Measurements from ENCODE around the gene MCUR1.
"Not testable (repeated sequence)": the region's sequence is repeated elsewhere in the genome, so short reads cannot be mapped to it uniquely, and the experiment has no call there.

MCUR1 gene

DNA sequence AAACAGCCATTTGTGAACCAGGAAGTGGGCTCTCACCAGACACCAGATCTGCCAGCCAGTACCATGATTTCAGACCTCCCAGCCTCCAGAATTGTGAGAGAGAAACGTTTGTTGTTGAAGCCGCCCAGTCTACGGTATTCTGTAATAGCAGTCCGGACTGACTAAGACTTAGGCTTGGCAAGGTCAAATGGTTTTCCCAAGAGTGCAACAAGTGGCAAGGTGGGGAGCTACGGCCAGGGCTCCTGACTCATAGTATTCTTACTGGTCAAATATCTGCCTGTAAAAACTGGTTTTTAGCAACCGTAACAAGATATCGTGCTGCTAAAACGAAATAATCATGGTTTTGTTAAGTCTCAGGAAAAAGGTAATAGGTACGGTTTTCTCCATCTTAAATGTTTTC, 37.8 kb downstream of the MCUR1 start:
- DNase-seq (ENCODE audit: low spot score): no peak

DNA sequence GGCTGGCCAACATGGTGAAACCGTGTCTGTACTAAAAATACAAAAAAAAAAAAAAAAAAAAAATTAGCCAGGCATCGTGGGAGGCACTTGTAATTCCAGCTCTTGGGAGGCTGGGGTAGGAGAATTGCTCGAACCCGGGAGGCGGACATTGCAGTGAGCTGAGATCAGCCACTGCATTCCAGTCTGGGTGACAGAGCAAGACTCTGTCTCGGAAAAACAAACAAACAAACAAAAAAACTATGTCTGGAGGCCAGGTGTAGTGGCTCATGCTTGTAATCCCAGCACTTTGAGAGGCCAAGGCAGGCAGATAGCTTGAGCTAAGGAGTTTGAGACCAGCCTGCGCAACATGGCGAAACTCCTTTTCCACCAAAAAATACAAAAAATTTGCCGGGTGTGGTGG, 38.9 kb downstream of the MCUR1 start:
- DNase-seq (ENCODE audit: low spot score): not testable (repeated sequence)

DNA sequence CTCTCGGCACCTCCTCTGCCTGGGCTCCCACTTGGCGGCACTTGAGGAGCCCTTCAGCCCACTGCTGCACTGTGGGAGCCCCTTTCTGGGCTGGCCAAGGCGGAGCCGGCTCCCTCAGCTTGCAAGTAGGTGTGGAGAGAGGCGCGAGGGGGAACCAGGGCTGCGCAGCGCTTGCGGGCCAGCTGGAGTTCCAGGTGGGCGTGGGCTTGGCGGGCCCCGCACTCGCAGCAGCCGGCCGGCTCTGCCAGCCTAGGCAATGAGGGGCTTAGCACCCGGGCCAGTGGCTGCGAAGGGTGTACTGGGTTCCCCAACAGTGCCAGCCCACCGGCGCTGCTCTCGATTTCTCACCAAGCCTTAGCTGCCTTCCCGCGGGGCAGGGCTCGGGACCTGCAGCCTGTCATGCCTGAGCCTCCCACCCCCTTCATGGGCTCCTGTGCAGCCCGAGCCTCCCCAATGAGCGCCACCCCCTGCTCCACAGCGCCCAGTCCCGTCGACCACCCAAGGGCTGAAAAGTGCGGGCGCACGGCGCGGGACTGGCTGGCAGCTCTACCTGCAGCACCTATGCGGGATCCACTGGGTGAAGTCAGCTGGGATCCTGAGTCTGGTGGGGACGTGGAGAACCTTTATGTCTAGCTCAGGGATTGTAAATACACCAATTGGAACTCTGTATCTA, 41.9 kb downstream of the MCUR1 start:
- DNase-seq (ENCODE audit: low spot score): not testable (repeated sequence)

DNA sequence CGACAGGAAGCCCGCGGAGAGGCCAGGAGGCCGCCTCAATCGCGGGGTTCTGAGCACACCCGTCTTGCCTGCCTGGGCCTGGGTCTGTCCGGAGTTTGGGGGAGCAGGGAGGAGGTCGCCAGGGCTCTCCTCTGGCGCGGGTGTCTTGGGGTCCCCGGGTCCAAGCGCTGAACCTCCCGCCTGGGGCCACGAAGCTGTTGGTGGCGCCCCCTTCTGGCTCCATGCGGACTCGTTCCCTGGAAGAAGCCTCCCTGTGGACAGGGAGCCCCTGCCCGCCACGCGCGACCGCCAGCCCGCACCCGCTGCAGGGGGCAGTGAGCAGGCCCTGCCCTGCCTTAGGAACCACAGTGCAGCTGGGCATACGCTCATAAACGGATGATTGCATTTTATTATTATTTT, 44.7 kb downstream of the MCUR1 start:
- DNase-seq (ENCODE audit: low spot score): no peak

DNA sequence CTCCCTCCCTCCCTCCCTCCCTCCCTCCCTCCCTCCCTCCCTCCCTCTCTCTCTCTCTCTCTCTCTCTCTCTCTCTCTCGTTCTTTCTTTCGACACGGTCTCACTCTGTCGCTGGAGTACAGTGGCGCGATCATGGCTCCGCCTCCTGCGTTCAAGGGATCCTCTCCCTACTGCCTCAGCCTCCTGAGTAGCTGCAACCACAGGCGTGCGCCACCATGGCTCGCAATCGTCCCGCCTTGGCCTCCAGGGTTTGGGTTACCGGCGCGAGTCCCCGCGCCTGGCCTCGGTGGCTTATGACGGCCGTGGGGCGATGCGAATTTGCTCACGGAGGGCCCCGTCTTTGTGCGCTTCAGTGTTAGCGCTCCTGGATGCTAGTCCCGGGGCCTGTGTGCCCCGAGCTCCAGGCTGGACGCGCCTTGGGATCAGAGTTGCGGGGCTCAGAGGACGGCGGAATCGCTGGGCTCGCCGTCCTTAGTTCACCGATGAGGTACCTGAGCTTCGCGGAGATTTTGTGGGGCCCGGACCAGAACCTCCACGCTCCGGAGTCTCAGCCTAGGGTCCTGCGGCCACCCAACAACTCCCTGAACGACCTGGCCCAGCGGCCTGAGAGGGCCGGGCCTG, 45.2 kb downstream of the MCUR1 start:
- no peak for DNase-seq (ENCODE audit: low spot score)

DNA sequence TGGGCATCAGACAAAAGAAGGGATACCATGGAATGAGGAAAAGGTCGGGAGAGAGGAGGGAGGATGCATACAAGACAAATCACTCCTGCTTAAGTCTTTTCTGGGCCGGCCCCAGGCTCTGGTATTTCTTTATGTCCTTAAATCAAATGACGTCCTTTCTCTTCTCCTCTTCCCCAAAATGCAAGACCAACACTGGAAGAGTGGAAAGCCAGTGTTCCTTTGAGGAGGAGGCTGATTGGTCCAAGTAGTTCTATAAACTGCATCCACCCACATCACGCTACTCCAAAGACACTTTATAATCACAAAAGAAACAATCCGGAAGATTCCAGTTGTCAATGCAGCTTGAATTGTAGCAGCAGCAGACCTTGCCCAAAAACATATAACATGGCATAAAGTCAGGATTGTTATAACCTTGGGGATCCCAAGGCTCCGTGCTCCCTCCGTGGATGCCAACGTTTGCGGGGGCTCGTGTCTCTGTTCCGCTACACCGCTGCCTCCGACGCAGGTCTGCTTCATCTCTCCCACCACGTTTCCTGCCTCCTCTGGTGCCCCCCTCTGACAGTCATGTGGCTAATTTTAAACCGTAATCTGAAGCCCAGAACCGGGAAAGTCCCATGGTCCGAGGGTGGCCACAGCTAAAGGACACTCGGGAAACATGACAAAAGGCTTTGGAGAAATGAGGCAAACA, 47.1 kb downstream of the MCUR1 start:
- no peak for DNase-seq (ENCODE audit: low spot score)

DNA sequence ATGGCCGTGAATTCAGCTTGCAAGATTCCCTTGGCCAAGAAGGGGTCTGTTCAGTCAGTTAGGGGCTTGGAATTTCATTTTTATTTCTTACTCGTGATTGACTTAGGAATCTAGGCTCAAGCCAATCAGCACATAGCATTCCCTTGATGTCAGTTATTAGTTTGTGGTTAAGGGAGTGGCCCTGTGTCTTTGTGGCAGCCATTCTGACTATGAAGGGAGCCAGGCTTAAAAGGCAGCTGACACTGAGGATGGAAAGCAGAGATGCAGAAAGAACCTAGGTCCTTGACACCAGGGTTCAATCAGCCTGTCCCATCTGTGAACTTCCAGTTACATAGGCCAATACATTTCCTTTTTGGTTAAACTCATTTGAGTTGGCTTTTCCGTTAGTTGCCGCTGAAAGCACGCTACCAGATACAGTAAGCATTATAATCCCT, 48.1 kb downstream of the MCUR1 start:
- no peak for DNase-seq (ENCODE audit: low spot score)

DNA sequence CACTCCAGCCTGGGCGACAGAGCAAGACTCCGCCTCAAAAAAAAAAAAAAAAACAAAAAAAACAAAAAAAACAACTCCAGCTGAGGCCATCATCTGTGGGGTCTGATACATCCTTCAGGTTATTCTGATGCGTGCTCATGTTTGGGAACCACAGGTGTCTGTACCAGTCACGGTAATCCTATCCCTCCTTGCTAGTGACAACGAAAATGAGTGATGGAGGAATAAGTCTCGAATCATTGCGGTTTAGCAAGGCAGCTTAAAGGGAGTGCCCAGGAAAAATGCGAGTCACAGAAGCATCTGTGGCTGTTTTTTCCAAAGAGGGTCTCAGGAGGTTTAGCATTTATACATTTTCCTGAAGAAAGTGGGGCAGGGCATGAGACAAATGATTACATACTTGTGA, 48.8 kb downstream of the MCUR1 start:
- DNase-seq (ENCODE audit: low spot score): no peak

DNA sequence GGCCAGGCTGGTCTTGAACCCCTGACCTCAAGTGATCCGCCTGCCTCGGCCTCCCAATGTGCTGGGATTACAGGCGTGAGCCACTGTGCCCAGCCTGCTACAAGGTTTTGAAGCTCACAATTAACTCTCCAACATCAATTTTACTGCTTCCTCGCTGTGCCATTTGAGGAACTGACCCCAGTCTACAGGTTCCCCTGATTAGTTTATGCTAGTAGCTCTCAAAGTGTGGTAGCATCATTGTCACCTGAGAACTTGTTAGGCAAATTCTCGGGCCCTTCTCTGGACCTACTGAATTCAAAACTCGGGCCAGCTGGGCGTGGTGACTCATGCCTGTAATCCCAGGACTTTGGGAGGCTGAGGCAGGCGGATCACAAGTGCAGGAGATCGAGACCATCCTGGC, 49.4 kb downstream of the MCUR1 start:
- DNase-seq (ENCODE audit: low spot score): peak; percentile 30

DNA sequence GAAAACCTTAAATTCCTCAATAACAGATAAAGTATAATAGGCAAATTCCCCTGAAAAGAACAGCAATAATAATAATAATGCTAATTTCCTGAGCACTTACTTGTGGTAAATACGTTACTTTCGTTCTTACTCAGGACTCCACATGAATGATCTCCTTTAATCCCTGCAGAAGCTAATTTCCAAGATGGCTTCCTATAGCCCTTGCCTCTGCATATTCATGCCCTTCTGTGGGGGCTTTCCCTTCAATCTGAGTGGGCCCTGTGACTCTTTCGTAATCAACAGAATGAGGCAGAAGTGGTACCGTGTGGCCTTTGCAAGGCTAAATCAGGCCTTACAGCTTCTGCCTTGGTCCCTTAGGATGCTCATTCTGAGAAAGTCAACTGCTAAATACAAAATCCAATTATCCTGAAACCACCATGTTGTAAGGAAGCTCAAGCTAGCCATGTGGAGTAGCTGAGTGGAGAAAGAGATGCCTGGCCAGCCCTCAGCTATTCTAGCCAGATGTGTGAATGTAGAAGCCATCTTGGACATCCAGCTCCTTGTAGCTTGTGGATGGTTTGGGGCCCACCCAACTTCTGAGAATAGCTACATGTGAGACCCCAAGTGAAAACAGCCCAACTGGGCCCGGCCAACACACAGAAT, 50.5 kb downstream of the MCUR1 start:
- DNase-seq (ENCODE audit: low spot score): peak; percentile 25

DNA sequence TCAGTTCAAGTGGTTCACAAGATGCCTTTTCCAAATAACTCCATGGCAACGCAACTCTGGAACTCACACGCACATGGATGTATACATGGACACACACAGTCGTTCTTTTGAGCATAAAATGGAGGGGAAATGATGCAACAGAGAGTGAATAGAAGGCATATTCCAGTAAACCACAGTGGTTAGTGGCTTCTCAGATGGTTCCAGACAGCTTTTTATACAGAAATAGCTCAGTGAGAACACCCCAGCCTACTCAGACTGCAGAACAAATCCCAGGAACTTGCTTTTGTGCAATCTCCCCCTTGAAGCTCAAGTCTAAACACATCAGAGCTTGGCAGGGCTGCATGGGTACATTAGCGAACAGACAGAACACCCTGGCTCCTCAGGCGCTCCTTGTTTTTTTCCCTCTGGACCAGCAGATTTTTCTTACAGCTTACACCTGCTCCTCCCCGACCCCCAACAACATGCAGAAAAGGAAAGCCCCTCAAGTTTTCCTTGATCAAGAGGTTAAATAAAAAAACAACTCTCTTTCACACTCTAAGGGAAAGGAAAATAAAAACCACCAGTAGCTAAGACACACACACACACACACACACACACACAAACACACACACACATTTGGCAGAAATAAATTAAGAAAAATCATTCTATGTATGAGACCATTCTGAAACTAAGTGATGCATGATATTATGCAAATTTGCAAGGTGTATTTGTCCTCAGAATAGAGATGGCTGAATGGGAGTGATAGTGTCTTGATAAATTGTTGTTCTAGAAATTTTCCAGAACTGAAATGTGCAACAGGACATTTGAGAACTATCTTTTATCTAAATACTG, 51.5 kb downstream of the MCUR1 start:
- peak; percentile 41 for DNase-seq (ENCODE audit: low spot score)

DNA sequence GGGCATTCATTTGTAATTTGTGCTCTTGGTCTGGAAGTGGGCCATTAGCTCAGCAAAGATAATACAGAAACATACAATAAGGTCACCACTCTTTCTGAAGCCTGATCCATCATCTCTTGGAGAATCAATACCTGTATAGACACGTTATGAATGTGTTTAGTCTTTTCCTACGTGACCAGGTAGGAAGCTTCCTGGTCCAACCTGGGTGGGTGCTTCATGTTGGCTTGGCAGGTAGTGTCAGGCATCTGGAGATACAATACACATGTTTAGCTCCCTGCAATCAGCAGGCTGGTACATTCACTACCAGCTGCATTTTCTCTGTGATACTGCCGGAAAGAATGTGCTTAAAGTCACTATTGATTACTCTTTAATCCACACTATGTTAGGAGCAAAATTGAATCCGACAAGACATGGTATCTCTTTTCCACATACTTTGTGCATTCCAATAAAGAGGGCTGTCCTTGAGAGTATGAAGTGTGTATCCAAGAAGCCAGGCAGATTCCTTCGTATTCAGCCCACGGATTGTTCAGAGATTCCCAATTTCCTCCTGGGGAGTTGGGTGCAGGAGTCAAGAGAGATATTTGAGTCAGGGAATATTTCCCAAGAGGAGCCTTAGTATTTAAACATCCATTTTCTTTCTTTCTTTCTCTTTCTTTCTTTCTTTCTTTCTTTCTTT, 52.9 kb downstream of the MCUR1 start:
- DNase-seq (ENCODE audit: low spot score): no peak

DNA sequence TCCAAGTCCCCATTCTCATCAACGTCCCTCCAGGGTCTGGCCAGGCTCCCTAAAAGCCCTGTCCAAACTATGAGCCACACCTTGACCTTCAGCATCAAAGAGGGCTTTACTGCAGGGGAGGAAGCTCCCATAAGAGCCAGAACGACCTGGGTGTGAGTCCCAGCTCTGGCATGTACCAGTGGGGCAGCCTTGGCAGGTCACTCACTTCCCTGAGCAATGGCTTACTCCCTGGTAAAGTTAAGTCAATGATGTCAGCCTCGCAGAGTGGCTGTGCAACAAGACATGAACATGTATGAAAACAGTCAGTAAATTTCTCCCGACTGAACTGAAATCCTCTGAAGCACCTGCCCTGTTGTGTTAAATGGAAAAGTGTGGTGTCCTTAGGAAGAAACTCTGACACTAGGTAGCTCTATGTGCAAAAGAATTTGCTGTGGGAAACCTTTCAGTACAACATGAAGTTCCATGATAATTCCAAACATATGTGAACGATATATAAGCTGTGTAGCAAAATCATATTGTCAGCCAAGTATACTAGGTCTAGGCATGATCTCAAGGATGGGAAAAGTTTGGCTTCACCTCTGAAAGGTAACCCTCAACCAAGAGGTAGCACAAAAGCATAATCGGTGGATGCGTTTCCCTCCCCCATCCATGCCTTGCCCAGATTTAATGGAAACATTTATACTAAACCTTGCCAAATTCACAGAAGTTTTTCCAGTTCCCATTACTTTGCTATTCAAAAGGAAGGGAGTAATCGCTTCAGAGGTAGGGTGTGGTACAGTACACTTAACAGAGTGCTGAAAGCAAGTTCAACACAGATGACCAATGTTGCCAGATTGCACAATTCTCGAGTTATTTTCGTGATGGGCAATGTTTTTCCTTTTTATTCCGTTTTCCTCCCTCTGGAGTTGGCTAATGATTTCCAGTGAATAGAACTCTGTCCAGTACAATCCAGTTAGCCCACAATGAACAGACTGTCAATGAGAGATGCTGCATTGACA, 53.8 kb downstream of the MCUR1 start:
- DNase-seq (ENCODE audit: low spot score): no peak

DNA sequence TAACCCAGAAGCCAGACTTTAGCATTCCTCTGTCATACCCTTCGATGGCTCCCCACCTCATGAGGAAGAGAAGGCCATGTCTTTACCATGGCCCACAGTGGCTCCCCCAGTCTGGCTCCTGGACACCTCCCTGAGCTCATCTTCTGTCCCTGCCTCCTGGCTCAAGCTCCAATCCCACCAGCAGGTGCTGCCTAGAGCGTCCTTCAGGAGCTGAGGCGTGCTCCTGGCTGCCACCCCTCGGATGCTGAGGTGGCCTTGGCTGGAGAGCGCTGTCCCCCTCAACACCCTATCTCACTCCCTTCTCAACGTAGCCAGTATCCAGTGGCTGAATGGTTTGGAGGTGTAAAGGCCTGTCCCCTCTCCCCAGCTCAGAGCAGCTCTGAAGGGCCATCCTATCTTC, 55.3 kb downstream of the MCUR1 start:
- DNase-seq (ENCODE audit: low spot score): no peak

DNA sequence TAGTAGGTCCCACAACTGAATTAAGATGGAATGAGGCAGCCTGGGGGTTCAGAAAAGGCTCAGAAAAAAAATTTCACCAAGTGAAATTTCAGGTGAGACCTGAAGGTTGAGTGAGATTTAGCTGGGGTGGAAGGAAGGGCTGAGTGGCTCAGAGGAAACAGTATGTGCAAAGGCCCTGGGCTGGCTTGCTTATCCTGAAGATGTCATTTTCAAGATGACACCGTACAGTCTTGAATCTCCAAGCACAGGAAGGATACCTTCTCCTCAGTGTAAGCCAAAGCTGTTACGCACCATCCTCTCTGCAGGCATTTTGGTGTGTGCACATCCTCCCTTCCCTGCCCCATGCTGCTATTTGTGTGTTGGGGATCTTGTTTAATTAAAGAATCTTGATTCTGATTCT, 59.7 kb downstream of the MCUR1 start:
- no peak for DNase-seq (ENCODE audit: low spot score)

DNA sequence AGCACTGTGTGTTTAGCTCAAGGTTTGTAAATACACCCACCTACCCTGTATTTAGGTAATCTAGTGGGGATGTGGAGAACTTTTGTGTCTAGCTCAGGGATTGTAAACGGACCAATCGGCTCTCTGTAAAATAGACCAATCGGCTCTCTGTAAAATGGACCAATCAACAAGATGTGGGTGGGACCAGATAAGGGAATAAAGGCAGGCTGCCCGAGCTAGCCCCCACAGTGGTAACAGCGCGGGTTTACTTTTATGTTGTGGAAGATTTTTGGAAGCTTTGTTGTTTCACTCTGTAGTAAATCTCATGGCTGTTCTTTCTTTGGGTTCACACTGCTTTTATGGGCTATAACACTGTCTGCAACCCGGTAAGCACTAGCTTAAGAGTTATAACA, 70.6 kb downstream of the MCUR1 start:
- DNase-seq (ENCODE audit: low spot score): no peak

DNA sequence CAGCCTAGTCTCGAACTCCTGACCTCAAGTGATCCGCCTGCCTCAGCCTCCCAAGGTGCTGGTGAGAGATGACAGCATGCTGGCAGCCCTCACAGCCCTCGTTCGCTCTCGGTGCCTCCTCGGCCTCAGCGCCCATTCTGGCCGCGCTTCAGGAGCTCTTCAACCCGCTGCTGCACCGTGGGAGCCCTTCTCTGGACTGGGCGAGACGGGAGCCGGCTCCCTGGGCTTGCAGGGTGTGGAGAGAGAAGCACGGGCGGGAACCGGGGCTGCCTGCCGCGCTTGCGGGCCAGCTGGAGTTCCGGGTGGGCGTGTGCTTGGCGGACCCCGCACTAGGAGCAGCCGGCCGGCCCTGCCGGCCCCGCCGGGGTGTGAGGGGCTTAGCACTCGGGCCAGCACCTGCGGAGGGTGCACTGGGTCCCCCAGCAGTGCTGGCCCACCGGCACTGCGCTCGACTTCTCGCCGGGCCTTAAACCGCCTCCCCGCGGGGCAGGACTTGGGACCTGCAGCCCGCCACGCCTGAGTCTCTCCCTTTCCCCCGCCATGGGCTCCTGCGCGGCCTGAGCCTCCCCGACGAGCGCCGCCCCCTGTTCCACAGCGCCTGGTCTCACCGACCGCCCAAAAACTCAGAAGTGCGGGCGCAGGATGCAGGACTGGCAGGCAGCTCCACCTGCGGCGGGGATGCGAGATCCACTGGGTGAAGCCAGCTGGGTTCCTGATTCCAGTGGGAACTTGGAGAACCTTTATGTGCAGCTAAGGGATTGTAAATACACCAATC, 71.2 kb downstream of the MCUR1 start:
- DNase-seq (ENCODE audit: low spot score): no peak

DNA sequence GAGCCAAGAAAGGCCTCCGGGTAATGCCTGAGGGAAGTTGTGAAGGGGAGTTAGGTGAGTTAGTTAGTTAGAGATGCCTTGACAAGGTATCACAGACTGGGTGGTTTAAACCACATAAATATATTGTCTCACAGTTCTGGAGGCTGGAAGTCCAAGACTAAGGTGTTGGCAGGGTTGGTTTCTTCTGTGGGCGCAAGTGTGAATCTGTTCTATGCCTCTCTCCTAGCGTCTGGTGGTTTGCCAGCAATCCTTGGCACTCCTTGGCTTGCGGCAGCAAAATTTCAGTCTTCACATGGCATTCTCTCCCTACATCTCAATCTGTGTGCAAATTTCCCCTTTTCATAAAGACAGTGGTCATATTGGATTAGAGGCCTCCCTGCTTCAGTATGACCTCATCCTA, 73.0 kb downstream of the MCUR1 start:
- DNase-seq (ENCODE audit: low spot score): no peak
